Activated CD8-positive, alpha-beta memory T cell treated with anti-CD3 and anti-CD28 coated beads, Interleukin-2, amount 50 U/mL, for 48 hours (primary cell): ENCODE measurements around the gene TDRD7.

Experiments
- DNase-seq: peaks from one replicate; pipeline ENCODE4 v3.0.0-alpha.2; 2020

Gene TDRD7

GRCh38 chr9:97529363-97530076, 117.6 kb downstream of the TDRD7 start:
- no peak for DNase-seq

GRCh38 chr9:97531888-97532376, 120.0 kb downstream of the TDRD7 start:
- DNase-seq, result no peak

GRCh38 chr9:97534185-97534584, 122.3 kb downstream of the TDRD7 start:
- no peak for DNase-seq

- no peak for DNase-seq
Measured at GRCh38 chr9:97534961-97535594, 123.2 kb downstream of the TDRD7 start.

- no peak for DNase-seq
Measured at GRCh38 chr9:97535771-97536170, 123.9 kb downstream of the TDRD7 start.

GRCh38 chr9:97536480-97536879, 124.6 kb downstream of the TDRD7 start:
- no peak for DNase-seq

GRCh38 chr9:97543561-97543960, 131.7 kb downstream of the TDRD7 start:
- DNase-seq, result no peak

- no peak for DNase-seq
Measured at GRCh38 chr9:97545486-97545885, 133.6 kb downstream of the TDRD7 start.
